Right cardiac atrium (tissue), 5 donors: ENCODE data around the gene CASP8AP2. TPM values are rescaled to one million over a fixed set of nuclear protein-coding genes. Genes with fewer than 3 reads are reported as not detected.
"Not testable (repeated sequence)": the region's sequence is repeated elsewhere in the genome, so short reads cannot be mapped to it uniquely, and the experiment has no call there.

Source experiments
- ATAC-seq, 2 donors: fragments of 200-7000 bp; cut with Tn5 transposase; one replicate each; pipeline versions ENCODE4 v1.8.0 to v1.9.1; 2020; ENCODE audit warnings: moderate library complexity in 2 of 2, mild to moderate bottlenecking in 1 of 2
- DNase-seq, 3 donors: peaks; one replicate each; pipeline ENCODE4 v3.0.0-alpha.2; 2020
- H3K27ac ChIP-seq: one replicate; pipeline ENCODE4 v1.5.1; 2013; ENCODE audit warnings: mild to moderate bottlenecking, low read length, control low read depth, moderate library complexity
- H3K27me3 ChIP-seq: one replicate; pipeline ENCODE4 v1.6.1; 2013; ENCODE audit not compliant: control insufficient read depth, insufficient read depth
- H3K4me1 ChIP-seq: one replicate; pipeline ENCODE4 v1.6.1; 2013; ENCODE audit warnings: low read length; ENCODE audit not compliant: control insufficient read depth, insufficient read depth
- H3K4me3 ChIP-seq: one replicate; pipeline ENCODE4 v1.5.1; 2013; ENCODE audit warnings: low read length, control low read depth
- H3K9me3 ChIP-seq: one replicate; pipeline ENCODE4 v1.6.1; 2013; ENCODE audit warnings: low read length; ENCODE audit not compliant: control insufficient read depth
- WGBS: extraction: QIAGEN DNeasy Blood & Tissue Kit; methylation state at CpG from one replicate; pipeline ENCODE4 v1.1.7; 2013; 5-methylcytosine and 5-hydroxymethylcytosine counted together
- intact Hi-C, 4 donors: fragments of 100-400 bp; cut with DNase I; formaldehyde crosslinking; loops; one replicate each; pipeline versions ENCODE4 v1.11.0 to v1.14.0; 2022 to 2023
- polyA plus RNA-seq: library from polyadenylated mRNA; stranded (reverse); fragments of 200-250 nt; gene quantifications from one replicate; pipeline ENCODE4 v1.2.3, GENCODE V29; 2013
- total RNA-seq, 4 donors: library from RNA; stranded (reverse); fragmentation: NEBNext Ultra II Directional; extraction: Animal tissue kit (Norgen Biotek cat#: 25700); gene quantifications; one replicate each; pipeline ENCODE4 v1.2.1, GENCODE V29; 2021
- donor health status: healthy with polysubstance abuse.
- donor health status: DM: no; HTN: yes; CAD: no.
- donor health status: DM: no; HTN: no; CAD: no.
- donor health status: DM: no; HTN: yes; CAD: no; lungs with severe emphysema.
- donor health status: DM: yes; HTN: yes; CAD: no.

The CASP8AP2 gene
- total and polyA plus RNA-seq, 5 donors, result 5.0 to 16.0 (median 14.7) TPM

- DNase-seq (no peak), ATAC-seq (no peak)
- WGBS, result 83% methylated on average over 7 of the region's 7 CpGs
- Histone ChIP-seq H3K4me3 (no peak overlapping the region), H3K27ac (no peak overlapping the region), H3K9me3 (no peaks in the 10 kb centered on the region), H3K27me3 (no peaks in the 10 kb centered on the region), H3K4me1 (no peaks in the 10 kb centered on the region)
- intact Hi-C loops, result no loop called here
These were observed 58.4 kb downstream of the CASP8AP2 start for GRCh38 chr6:89888138-89888514.

DNA sequence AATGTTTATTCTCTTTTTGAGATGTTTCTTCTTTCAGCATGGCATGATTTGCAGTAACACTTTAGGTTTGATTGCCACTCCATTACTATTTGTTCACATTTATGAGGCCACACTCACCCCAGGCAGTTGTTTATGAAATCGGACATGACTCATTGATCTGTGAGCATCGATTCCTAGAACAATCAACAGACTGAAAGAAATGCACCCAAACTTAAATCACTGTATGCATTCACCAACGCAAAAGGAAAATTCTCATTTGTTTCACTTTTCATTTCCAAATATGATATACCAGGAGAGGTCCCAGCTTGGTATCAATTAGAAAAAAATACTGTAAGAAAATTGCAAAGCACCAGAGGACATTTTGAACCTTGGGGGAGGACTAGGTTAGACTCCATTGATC lies 59.2 kb downstream of the CASP8AP2 start:
- DNase-seq (no peak), ATAC-seq (no peak)
- WGBS, result 83% methylated on average over 3 of the region's 3 CpGs

GRCh38 chr6:89890845-89891528 lies 61.3 kb downstream of the CASP8AP2 start:
- H3K27ac ChIP-seq, intact Hi-C loops, H3K9me3 ChIP-seq, H3K4me1 ChIP-seq, ATAC-seq, H3K27me3 ChIP-seq, DNase-seq, H3K4me3 ChIP-seq: not testable (repeated sequence)
- whole genome bisulfite sequencing, result 5% methylated on average over 10 of the region's 11 CpGs

More for the DNA sequence above, 59.2 kb downstream of the CASP8AP2 start:
- Histone ChIP-seq H3K9me3 (no peaks in the 10 kb centered on the region), H3K4me3 (no peak overlapping the region), H3K27me3 (no peaks in the 10 kb centered on the region), H3K4me1 (no peaks in the 10 kb centered on the region), H3K27ac (no peak overlapping the region)
- intact Hi-C loops, result no loop called here

- WGBS, result 80% methylated on average over 8 of the region's 8 CpGs
- H3K27ac ChIP-seq, intact Hi-C loops, H3K4me3 ChIP-seq, DNase-seq, ATAC-seq, H3K9me3 ChIP-seq, H3K27me3 ChIP-seq, H3K4me1 ChIP-seq: not testable (repeated sequence)
These were observed 62.9 kb downstream of the CASP8AP2 start for GRCh38 chr6:89892577-89892976.

DNA sequence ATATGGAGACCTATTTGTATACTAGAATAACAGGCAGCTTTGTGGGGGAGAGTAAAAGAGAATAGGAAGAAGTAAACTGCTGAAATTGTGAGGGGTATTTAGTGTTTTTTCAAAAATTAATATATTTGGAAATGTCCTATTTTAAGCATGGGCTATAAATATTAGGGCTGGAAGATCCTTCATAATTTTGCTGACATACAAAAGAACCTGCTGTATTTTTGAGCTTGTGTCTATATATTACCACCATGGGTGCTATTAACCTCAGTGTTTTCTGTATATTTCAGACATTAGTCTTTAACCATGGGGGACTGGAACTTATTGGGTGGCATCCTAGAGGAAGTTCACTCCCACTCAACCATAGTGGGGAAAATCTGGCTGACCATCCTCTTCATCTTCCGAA lies 64.5 kb downstream of the CASP8AP2 start, which contains the start of gene GJA10:
GJA10 (plus strand) TSS at position 301 of the 400 bp plus-strand sequence; CDS start at position 301, 0 bp downstream.
- 98% methylated on average over 1 of the region's 1 CpG for WGBS
- no peaks in the 10 kb centered on the region for H3K9me3 ChIP-seq
- intact Hi-C loops, result no loop called here
- no peak within 1 kb of the TSS for H3K4me3 ChIP-seq
- no peak for DNase-seq
- no peak for ATAC-seq
- H3K4me1 ChIP-seq, result no peaks in the 10 kb centered on the region
- H3K27ac ChIP-seq, result no peak within 1 kb of the TSS
- no peaks in the 10 kb centered on the region for H3K27me3 ChIP-seq

- ATAC-seq, result peak; percentile 43 to 51
- 36% methylated on average over 8 of the region's 8 CpGs for WGBS
- H3K9me3 ChIP-seq, result no peaks in the 10 kb centered on the region
- H3K27ac ChIP-seq, result no peak overlapping the region
- H3K4me1 ChIP-seq, result no peaks in the 10 kb centered on the region
- no peak for DNase-seq
- H3K27me3 ChIP-seq, result no peaks in the 10 kb centered on the region
- intact Hi-C loops, result no loop called here
- no peak overlapping the region for H3K4me3 ChIP-seq
These were observed 65.7 kb downstream of the CASP8AP2 start for GRCh38 chr6:89895276-89895874.

- 66% methylated on average over 10 of the region's 10 CpGs for WGBS
- H3K4me3 ChIP-seq, DNase-seq, ATAC-seq, H3K27me3 ChIP-seq, H3K27ac ChIP-seq, intact Hi-C loops, H3K4me1 ChIP-seq, H3K9me3 ChIP-seq: not testable (repeated sequence)
These were observed 80.6 kb downstream of the CASP8AP2 start for GRCh38 chr6:89910001-89910901.

DNA sequence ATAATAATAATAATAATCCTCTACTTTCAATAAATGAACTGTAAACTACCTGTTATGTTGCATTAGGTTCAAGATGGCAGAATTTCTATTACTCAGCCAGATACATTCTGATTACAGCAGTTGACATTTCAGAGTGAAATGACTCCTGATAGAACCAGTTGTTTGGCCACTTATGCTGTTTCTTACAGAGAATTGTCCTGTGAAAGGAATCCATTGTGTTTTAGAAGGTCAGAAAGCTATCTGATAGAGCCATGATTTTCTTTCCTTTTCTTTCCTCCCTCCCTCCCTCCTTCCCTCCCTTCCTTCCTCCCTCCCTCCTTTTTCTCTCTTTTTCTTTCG lies 81.2 kb downstream of the CASP8AP2 start:
- Histone ChIP-seq H3K27ac (no peak overlapping the region), H3K4me3 (no peak overlapping the region), H3K9me3 (no peaks in the 10 kb centered on the region), H3K4me1 (no peaks in the 10 kb centered on the region), H3K27me3 (no peaks in the 10 kb centered on the region)
- ATAC-seq (no peak), DNase-seq (no peak)
- intact Hi-C loops, result no loop called here
- WGBS, result 45% methylated on average over 1 of the region's 1 CpG

- Histone ChIP-seq H3K27ac (no peak overlapping the region), H3K4me3 (no peak overlapping the region), H3K27me3 (no peaks in the 10 kb centered on the region), H3K4me1 (no peaks in the 10 kb centered on the region), H3K9me3 (no peaks in the 10 kb centered on the region)
- intact Hi-C loops, result no loop called here
- no peak for ATAC-seq
- 82% methylated on average over 3 of the region's 3 CpGs for WGBS
- no peak for DNase-seq
These were observed 86.6 kb downstream of the CASP8AP2 start for GRCh38 chr6:89916136-89916920.

- no peaks in the 10 kb centered on the region for H3K4me1 ChIP-seq
- H3K27me3 ChIP-seq, result no peaks in the 10 kb centered on the region
- no peak for ATAC-seq
- H3K9me3 ChIP-seq, result no peaks in the 10 kb centered on the region
- 93% methylated on average over 4 of the region's 4 CpGs for WGBS
- intact Hi-C loops, result no loop called here
- no peak overlapping the region for H3K27ac ChIP-seq
- DNase-seq, result no peak
- no peak overlapping the region for H3K4me3 ChIP-seq
These were observed 87.5 kb downstream of the CASP8AP2 start for GRCh38 chr6:89917216-89917615.
